SK-N-SH (cell line): ENCODE data around the gene MLANA. TPM values are rescaled to one million over a fixed set of nuclear protein-coding genes. Genes with fewer than 3 reads are reported as not detected.

ENCODE experiments used
- CTCF ChIA-PET: fragments of 300-600, 350-600 bp; formaldehyde crosslinking; extraction: SDS; loops from one replicate; lab custom pipeline; 2021; lab: Yijun Ruan, JAX
- POLR2A ChIA-PET: fragments of 350-600 bp; sonication (Branson Sonifier 250); formaldehyde crosslinking; extraction: SDS; loops from one replicate; lab custom pipeline; 2020; ENCODE audit warnings: antibody characterized with exemption, inconsistent platforms; lab: Yijun Ruan, JAX
- DNase-seq: peaks from one replicate; pipeline ENCODE4 v3.0.0; 2012
- H2AFZ ChIP-seq: fragments of 200-600 bp; sonication (generic); 2 replicates; pipeline ENCODE4 v1.8.1; 2016; ENCODE audit warnings: antibody characterized with exemption, mild to moderate bottlenecking, low read depth
- H3F3A ChIP-seq: fragments of 200-600 bp; sonication (generic); replicated peaks from 2 replicates; pipeline ENCODE3; 2016; ENCODE audit warnings: antibody characterized with exemption, mild to moderate bottlenecking; ENCODE audit not compliant: insufficient read depth
- H3K27ac ChIP-seq, 2 experiments: fragments of 200-500 bp in 1 of 2; fragments of 200-600 bp in 1 of 2; sonication (Bioruptor generic) in 1 of 2; sonication (generic), shearing (Covaris generic) in 1 of 2; 2 replicates each; pipeline versions ENCODE4 v1.5.1 to v1.6.1; 2014 to 2016; ENCODE audit warnings: low read depth in 2 of 2, inconsistent platforms in 1 of 2, low read length in 1 of 2, mild to moderate bottlenecking in 1 of 2, mixed read lengths in 1 of 2
- H3K27me3 ChIP-seq: fragments of 200-600 bp; sonication (generic), shearing (Covaris generic); 2 replicates; pipeline ENCODE4 v1.6.1; 2016; ENCODE audit warnings: mixed run types; ENCODE audit not compliant: insufficient read depth
- H3K36me3 ChIP-seq, 2 experiments: fragments of 200-500 bp in 1 of 2; fragments of 200-600 bp in 1 of 2; sonication (Bioruptor generic) in 1 of 2; sonication (generic) in 1 of 2; replicated peaks in 1 of 2; 2 replicates each; pipeline versions ENCODE3 to v1.5.1; 2014 to 2016; ENCODE audit warnings: low read length in 1 of 2, mild to moderate bottlenecking in 1 of 2; ENCODE audit not compliant: insufficient read depth in 2 of 2, control insufficient read depth in 1 of 2
- H3K4me1 ChIP-seq, 2 experiments: fragments of 200-500 bp in 1 of 2; fragments of 200-600 bp in 1 of 2; sonication (Bioruptor generic) in 1 of 2; sonication (generic), shearing (Covaris generic) in 1 of 2; 2 replicates each; pipeline versions ENCODE4 v1.5.1 to v1.6.1; 2014 to 2016; ENCODE audit warnings: low read depth in 1 of 2, low read length in 1 of 2, mixed run types in 1 of 2; ENCODE audit not compliant: insufficient read depth in 2 of 2, control insufficient read depth in 1 of 2
- H3K4me2 ChIP-seq: fragments of 200-600 bp; sonication (generic), shearing (Covaris generic); 2 replicates; pipeline ENCODE4 v1.6.1; 2017; ENCODE audit warnings: mixed run types
- H3K4me3 ChIP-seq, 2 experiments: fragments of 200-500 bp in 1 of 2; fragments of 200-600 bp in 1 of 2; sonication (Bioruptor generic) in 1 of 2; sonication (generic), shearing (Covaris generic) in 1 of 2; 2 replicates each; pipeline versions ENCODE4 v1.5.1 to v1.8.1; 2014 to 2016; ENCODE audit warnings: low read depth in 2 of 2, inconsistent platforms in 1 of 2, low read length in 1 of 2, mild to moderate bottlenecking in 1 of 2, mixed read lengths in 1 of 2, moderate library complexity in 1 of 2
- H3K79me2 ChIP-seq: fragments of 200-600 bp; sonication (generic); 2 replicates; pipeline ENCODE4 v1.8.1; 2017; ENCODE audit warnings: mild to moderate bottlenecking; ENCODE audit not compliant: insufficient read depth
- H3K9ac ChIP-seq: fragments of 200-600 bp; sonication (generic); 2 replicates; pipeline ENCODE4 v1.6.1; 2017; ENCODE audit warnings: mixed run types
- H3K9me2 ChIP-seq: fragments of 200-600 bp; sonication (generic); 2 replicates; pipeline ENCODE4 v1.6.1; 2017; ENCODE audit warnings: mixed run types
- H3K9me3 ChIP-seq: fragments of 200-600 bp; sonication (generic); 2 replicates; pipeline ENCODE4 v1.6.1; 2017; ENCODE audit warnings: mixed run types, mild to moderate bottlenecking, moderate library complexity
- H4K20me1 ChIP-seq: fragments of 200-600 bp; sonication (generic); 2 replicates; pipeline ENCODE4 v1.6.1; 2017; ENCODE audit warnings: mild to moderate bottlenecking, mixed run types; ENCODE audit not compliant: insufficient read depth
- CHD2 ChIP-seq: fragments of 150-350 bp; IDR thresholded peaks from 2 replicates; pipeline ENCODE4 v1.6.1; 2018; ENCODE audit warnings: low read length; ENCODE audit not compliant: partially characterized antibody
- EZH2phosphoT487 ChIP-seq: fragments of 200-600 bp; sonication (generic); IDR thresholded peaks from 2 replicates; pipeline ENCODE4 v1.6.1; 2017; ENCODE audit warnings: low read depth, mixed run types, mild to moderate bottlenecking, antibody characterized with exemption, moderate library complexity, borderline replicate concordance
- FOSL2 ChIP-seq: IDR thresholded peaks from 2 replicates; pipeline ENCODE4 v1.4.0; 2012; ENCODE audit warnings: low read depth, mild to moderate bottlenecking, moderate library complexity, borderline replicate concordance
- IRF3 ChIP-seq: fragments of 150-350 bp; IDR thresholded peaks from 2 replicates; pipeline ENCODE4 v1.6.1; 2016; ENCODE audit warnings: mild to moderate bottlenecking, low read depth, low read length
- JUND ChIP-seq: IDR thresholded peaks from 2 replicates; pipeline ENCODE4 v1.4.0; 2012
- MAX ChIP-seq: IDR thresholded peaks from 2 replicates; pipeline ENCODE4 v1.4.0; 2012; ENCODE audit warnings: low read depth
- NRF1 ChIP-seq: IDR thresholded peaks from 2 replicates; pipeline ENCODE4 v1.6.1; 2012; ENCODE audit warnings: low read depth, mild to moderate bottlenecking, low read length
- PBX3 ChIP-seq: IDR thresholded peaks from 2 replicates; pipeline ENCODE4; 2012
- REST ChIP-seq: IDR thresholded peaks from 2 replicates; pipeline ENCODE4 v1.6.1; 2012; ENCODE audit warnings: mild to moderate bottlenecking, low read depth, low read length, moderate library complexity
- RXRA ChIP-seq: IDR thresholded peaks from 2 replicates; pipeline ENCODE4 v1.4.0; 2012; ENCODE audit warnings: low read depth, mild to moderate bottlenecking, borderline replicate concordance
- TAF1 ChIP-seq: IDR thresholded peaks from 2 replicates; pipeline ENCODE4 v1.6.1; 2012; ENCODE audit warnings: low read depth, mild to moderate bottlenecking, low read length, moderate library complexity, borderline replicate concordance
- TCF12 ChIP-seq: IDR thresholded peaks from 2 replicates; pipeline ENCODE4 v1.4.0; 2012
- TEAD4 ChIP-seq: IDR thresholded peaks from 2 replicates; pipeline ENCODE4 v1.4.0; 2012; ENCODE audit warnings: mild to moderate bottlenecking, borderline replicate concordance; ENCODE audit not compliant: insufficient read depth
- USF1 ChIP-seq: IDR thresholded peaks from 2 replicates; pipeline ENCODE4 v1.4.0; 2012; ENCODE audit warnings: low read depth, borderline replicate concordance
- USF2 ChIP-seq: fragments of 150-350 bp; IDR thresholded peaks from 2 replicates; pipeline ENCODE4 v1.6.1; 2017; ENCODE audit warnings: antibody characterized with exemption, low read length, low read depth, borderline replicate concordance
- WGBS: methylation state at CpG from one replicate; pipeline ENCODE4 v1.1.6; 2017; ENCODE audit warnings: low lambda C conversion rate; 5-methylcytosine and 5-hydroxymethylcytosine counted together
- polyA plus RNA-seq, 3 experiments: library from polyadenylated mRNA; depleted of rRNA; stranded (reverse); fragments of >200 nt; gene quantifications; 2 replicates each; pipeline ENCODE4 v1.2.3, GENCODE V29; 2012

MLANA gene
- polyA plus RNA-seq, 1 of the 3 experiments (the other 2 are of a cell fraction) = not detected

- Histone ChIP-seq H3K4me2 (no peak overlapping the region), H3K27me3 (no peaks in the 10 kb centered on the region), H3F3A (no peaks in the 10 kb centered on the region), H4K20me1 (no peaks in the 10 kb centered on the region), H3K4me3 (no peak overlapping the region), H3K27ac (no peak overlapping the region), H3K36me3 (no peaks in the 10 kb centered on the region), H3K9ac (no peak overlapping the region), H3K9me3 (no peaks in the 10 kb centered on the region), H3K4me1 (no peaks in the 10 kb centered on the region), H2AFZ (no peak overlapping the region), H3K79me2 (no peaks in the 10 kb centered on the region), H3K9me2 (no peaks in the 10 kb centered on the region)
- 82% methylated on average over 4 of the region's 4 CpGs for WGBS
- DNase-seq = no peak
- CTCF ChIA-PET = interaction anchor here (1.0 to 1.2 kb wide), 3 partner anchors 170 to 452 kb away, joined by 3 read pairs; no protein-coding TSS in a partner anchor
- POLR2A ChIA-PET = no interaction called here
- TF ChIP-seq EZH2phosphoT487 = no peak
- no peak for TF ChIP-seq USF2
- no peak for TF ChIP-seq CHD2
- no peak for TF ChIP-seq FOSL2
- no peak for TF ChIP-seq USF1
- TF ChIP-seq REST = no peak
- no peak for TF ChIP-seq IRF3
Observed at GRCh38 chr9:5854063-5854790, 36.5 kb upstream of the MLANA start.

- no peak for DNase-seq
- CTCF ChIA-PET = interaction anchor here (1.2 to 1.7 kb wide), 4 partner anchors 10 to 28 kb away, joined by 3 to 6 read pairs (median 4); partner anchors contain the start of gene ERMP1
- H3K4me2 ChIP-seq = no peak overlapping the region
- no peak overlapping the region for H2AFZ ChIP-seq
- no peak overlapping the region for H3K9ac ChIP-seq
- TF ChIP-seq TAF1 (no peak), RXRA (no peak), FOSL2 (no peak), PBX3 (no peak), TEAD4 (no peak), TCF12 (no peak), JUND (no peak), MAX (no peak), IRF3 (no peak), NRF1 (no peak), CHD2 (no peak)
- H3K79me2 ChIP-seq = no peaks in the 10 kb centered on the region
- POLR2A ChIA-PET = interaction anchor here (0.5 kb wide), 1 partner anchor 91 kb away, joined by 4 read pairs; no protein-coding TSS in a partner anchor
- no peak overlapping the region for H3K4me3 ChIP-seq
- H3F3A ChIP-seq = no peaks in the 10 kb centered on the region
- H3K27me3 ChIP-seq = no peaks in the 10 kb centered on the region
- no peaks in the 10 kb centered on the region for H3K9me2 ChIP-seq
- no peaks in the 10 kb centered on the region for H4K20me1 ChIP-seq
- no peaks in the 10 kb centered on the region for H3K4me1 ChIP-seq
- H3K36me3 ChIP-seq = no peaks in the 10 kb centered on the region
- H3K27ac ChIP-seq = no peak overlapping the region
- H3K9me3 ChIP-seq = no peaks in the 10 kb centered on the region
Observed at GRCh38 chr9:5857928-5858327, 32.8 kb upstream of the MLANA start.
